Testis (tissue), 3 donors: ENCODE results near the gene CRISPLD2. TPM values are rescaled to one million over a fixed set of nuclear protein-coding genes. Genes with fewer than 3 reads are reported as not detected.
A peak's percentile ranks its signal among the peaks of the same experiment; 100 is the strongest.

Experiments
- DNase-seq: peaks from one replicate; pipeline ENCODE4 v3.0.0-alpha.2; 2019
- H3K27ac ChIP-seq, 2 donors: fragments of 200-600 bp; sonication (generic); one replicate each; pipeline ENCODE4 v1.5.1; 2019
- H3K27me3 ChIP-seq: fragments of 200-600 bp; sonication (generic); one replicate; pipeline ENCODE4 v1.5.1; 2019
- H3K36me3 ChIP-seq: fragments of 200-600 bp; sonication (generic); one replicate; pipeline ENCODE4 v1.5.1; 2017; ENCODE audit warnings: low read depth; ENCODE audit errors: missing control alignments
- H3K4me1 ChIP-seq: fragments of 200-600 bp; sonication (generic); one replicate; pipeline ENCODE4 v1.5.1; 2019
- H3K4me3 ChIP-seq, 2 donors: fragments of 200-600 bp; sonication (generic); one replicate each; pipeline ENCODE4 v1.5.1; 2017 to 2019
- H3K9me3 ChIP-seq: fragments of 200-600 bp; sonication (generic); one replicate; pipeline ENCODE4 v1.5.1; 2017
- CTCF ChIP-seq, 3 experiments: fragments of 450-650 bp in 2 of 3; fragments of 200-600 bp in 1 of 3; sonication (generic) in 1 of 3; IDR thresholded peaks; one replicate each; pipeline ENCODE4 v1.5.1; 2016 to 2019; ENCODE audit warnings: antibody characterized with exemption in 3 of 3, mild to moderate bottlenecking in 2 of 3, moderate library complexity in 1 of 3
- POLR2A ChIP-seq: fragments of 450-650 bp; IDR thresholded peaks from one replicate; pipeline ENCODE4 v1.6.1; 2017; ENCODE audit warnings: antibody characterized with exemption, mild to moderate bottlenecking, moderate library complexity
- WGBS, 2 donors: methylation state at CpG; one replicate each; pipeline ENCODE4 v1.1.5; 2018; 5-methylcytosine and 5-hydroxymethylcytosine counted together
- intact Hi-C: fragments of 100-400 bp; cut with DNase I; formaldehyde crosslinking; loops from one replicate; pipeline ENCODE4 v1.15.1; 2023; ENCODE audit warnings: low total_unique reads
- polyA plus RNA-seq: library from polyadenylated mRNA; stranded (reverse); fragments of 350-450 nt; fragmentation: Illumina TruSeq; extraction: RNeasy Lipid Tissue Mini Kit (QIAGEN cat#74804); gene quantifications from one replicate; pipeline ENCODE4 v1.2.3, GENCODE V29; 2014; ENCODE audit warnings: low read depth, low replicate concordance; ENCODE audit not compliant: insufficient read depth
- total RNA-seq, 2 donors: library from RNA; depleted of rRNA; stranded (reverse); fragments of >200 nt; gene quantifications; one replicate each; pipeline ENCODE4 v1.2.3, GENCODE V29; 2016

CRISPLD2 gene
- total and polyA plus RNA-seq, 3 donors from 2014 or later: 47.7 to 59.6 (median 48.8) TPM

GRCh38 chr16:84948851-84949610 lies 129.2 kb downstream of the CRISPLD2 start:
- intact Hi-C loops: no loop called here
- H3K9me3 ChIP-seq: no peaks in the 10 kb centered on the region
- no peaks in the 10 kb centered on the region for H3K36me3 ChIP-seq
- DNase-seq: no peak
- H3K4me1 ChIP-seq: peaks cover 24% of the 10 kb centered on the region
- no peak overlapping the region for H3K27ac ChIP-seq
- WGBS, 2 donors: 71 to 76% methylated on average over 10 of the region's 10 CpGs
- H3K27me3 ChIP-seq: no peaks in the 10 kb centered on the region
- no peak overlapping the region for H3K4me3 ChIP-seq
- TF ChIP-seq POLR2A: no peak
- TF ChIP-seq CTCF (IDR thresholded peaks at IDR 0.05): no peak

GRCh38 chr16:84949772-84950436 lies 130.1 kb downstream of the CRISPLD2 start:
- Histone ChIP-seq H3K9me3 (no peaks in the 10 kb centered on the region), H3K27me3 (no peaks in the 10 kb centered on the region), H3K4me1 (peaks cover 24% of the 10 kb centered on the region), H3K4me3 (no peak overlapping the region), H3K36me3 (no peaks in the 10 kb centered on the region), H3K27ac (no peak overlapping the region)
- no peak for DNase-seq
- TF ChIP-seq POLR2A: no peak
- no peak for TF ChIP-seq CTCF (IDR thresholded peaks at IDR 0.05)
- intact Hi-C loops: no loop called here
- WGBS, 2 donors: 63 to 87% methylated on average over 10 of the region's 10 CpGs

GRCh38 chr16:84950906-84951305 lies 131.1 kb downstream of the CRISPLD2 start:
- Histone ChIP-seq H3K27me3 (no peaks in the 10 kb centered on the region), H3K27ac (no peak overlapping the region), H3K36me3 (no peaks in the 10 kb centered on the region), H3K9me3 (no peaks in the 10 kb centered on the region), H3K4me3 (no peak overlapping the region), H3K4me1 (peaks cover 24% of the 10 kb centered on the region)
- intact Hi-C loops: no loop called here
- no peak for DNase-seq
- WGBS, 2 donors: 90 to 93% methylated on average over 9 to 10 of the region's 10 CpGs
- TF ChIP-seq POLR2A (no peak), CTCF (IDR thresholded peaks at IDR 0.05) (no peak)

- H3K4me3 ChIP-seq: no peak overlapping the region
- H3K4me1 ChIP-seq: peaks cover 24% of the 10 kb centered on the region
- peak overlapping the region; percentile 5 to 68 for H3K27ac ChIP-seq
- no peaks in the 10 kb centered on the region for H3K27me3 ChIP-seq
- H3K36me3 ChIP-seq: no peaks in the 10 kb centered on the region
- H3K9me3 ChIP-seq: no peaks in the 10 kb centered on the region
- TF ChIP-seq CTCF (IDR thresholded peaks at IDR 0.05) (peak; percentile 94 to 95 (median 95)), POLR2A (no peak)
- peak; percentile 92 for DNase-seq
- 25 to 40% methylated on average over 11 to 12 of the region's 12 CpGs for WGBS, 2 donors
- intact Hi-C loops: no loop called here
Observed at GRCh38 chr16:84952335-84953189, 132.8 kb downstream of the CRISPLD2 start.
